CD8-positive, alpha-beta memory T cell (primary cell): Measurements from ENCODE around the gene NGB. TPM values are rescaled to one million over a fixed set of nuclear protein-coding genes. Genes with fewer than 3 reads are reported as not detected.

Source experiments
- CTCF ChIA-PET: fragments of 350-600 bp; sonication (Branson Sonifier 250); formaldehyde crosslinking; loops from one replicate; lab custom pipeline; 2021; ENCODE audit warnings: antibody characterized with exemption; lab: Charles Lee
- POLR2A ChIA-PET: fragments of 350-600 bp; sonication (Branson Sonifier 250); formaldehyde crosslinking; loops from one replicate; lab custom pipeline; 2021; ENCODE audit warnings: antibody characterized with exemption; lab: Charles Lee
- DNase-seq, 5 donors: peaks; one replicate each; pipeline versions ENCODE4 v3.0.0 to v3.0.0-alpha.2; 2020 to 2022; ENCODE audit warnings: mixed read lengths in 1 of 5
- H3K27ac ChIP-seq: one replicate; pipeline ENCODE4 v1.7.0; 2013; ENCODE audit warnings: low read depth, mild to moderate bottlenecking, low read length, moderate library complexity
- H3K27me3 ChIP-seq: 2 replicates; pipeline ENCODE4 v1.7.0; 2013; ENCODE audit warnings: low read length, mild to moderate bottlenecking; ENCODE audit not compliant: insufficient read depth, poor library complexity, severe bottlenecking
- H3K36me3 ChIP-seq: 2 replicates; pipeline ENCODE4 v1.7.0; 2013; ENCODE audit warnings: mild to moderate bottlenecking, low read length, moderate library complexity; ENCODE audit not compliant: insufficient read depth
- H3K4me1 ChIP-seq: 2 replicates; pipeline ENCODE4 v1.7.0; 2013; ENCODE audit warnings: mild to moderate bottlenecking, low read length, moderate library complexity; ENCODE audit not compliant: insufficient read depth
- H3K4me3 ChIP-seq: 2 replicates; pipeline ENCODE4 v1.7.0; 2013; ENCODE audit warnings: mild to moderate bottlenecking, low read length
- H3K9me3 ChIP-seq: 2 replicates; pipeline ENCODE4 v1.7.0; 2013; ENCODE audit warnings: mild to moderate bottlenecking, low read length
- H3K27ac Mint-ChIP-seq, 8 donors: one replicate each; pipeline ENCODE4 v1.8.0; 2020 to 2021; ENCODE audit warnings: mixed read lengths in 8 of 8, mild to moderate bottlenecking in 6 of 8, inconsistent platforms in 3 of 8, moderate library complexity in 3 of 8
- H3K27me3 Mint-ChIP-seq, 2 donors: one replicate each; pipeline ENCODE4 v1.8.0; 2020 to 2021; ENCODE audit warnings: mixed read lengths in 2 of 2, mild to moderate bottlenecking in 1 of 2, moderate library complexity in 1 of 2
- H3K36me3 Mint-ChIP-seq, 3 donors: one replicate each; pipeline ENCODE4 v1.8.0; 2020 to 2021; ENCODE audit warnings: mixed read lengths in 3 of 3, inconsistent platforms in 1 of 3, mild to moderate bottlenecking in 1 of 3
- H3K4me1 Mint-ChIP-seq, 3 donors: one replicate each; pipeline ENCODE4 v1.8.0; 2020 to 2021; ENCODE audit warnings: mixed read lengths in 3 of 3, inconsistent platforms in 1 of 3, mild to moderate bottlenecking in 1 of 3
- H3K4me3 Mint-ChIP-seq, 7 donors: one replicate each; pipeline ENCODE4 v1.8.0; 2020 to 2021; ENCODE audit warnings: mixed read lengths in 7 of 7, mild to moderate bottlenecking in 6 of 7, moderate library complexity in 4 of 7, inconsistent platforms in 2 of 7
- H3K9me3 Mint-ChIP-seq, 5 donors: one replicate each; pipeline ENCODE4 v1.8.0; 2020 to 2022; ENCODE audit warnings: mixed read lengths in 5 of 5, mild to moderate bottlenecking in 3 of 5, moderate library complexity in 2 of 5, inconsistent platforms in 1 of 5
- polyA plus RNA-seq: library from polyadenylated mRNA; unstranded; fragments of 300-500 nt; fragmentation: Illumina TruSeq; gene quantifications from one replicate; pipeline ENCODE4 v1.2.3, GENCODE V29; 2021
- total RNA-seq, 2 experiments: library from RNA; stranded (reverse); gene quantifications; one replicate each; pipeline ENCODE4 v1.2.3, GENCODE V29; 2021

Gene NGB
- total and polyA plus RNA-seq, 3 experiments from 2014 or later: not detected

- DNase-seq: no peak
- Histone ChIP-seq H3K36me3 (no peaks in the 10 kb centered on the region), H3K4me1 (no peaks in the 10 kb centered on the region), H3K27ac (no peak overlapping the region), H3K4me3 (no peak overlapping the region), H3K9me3 (no peaks in the 10 kb centered on the region), H3K27me3 (peaks cover 4% of the 10 kb centered on the region)
- ChIA-PET CTCF (interaction anchor here (0.9 kb wide), 1 partner anchor 39 kb away, joined by 3 read pairs; no protein-coding TSS in a partner anchor), POLR2A (no interaction called here)
- Mint-ChIP-seq H3K4me3 (no peak overlapping the region), H3K36me3 (peaks cover 0 to 12% (median 3%) of the 10 kb centered on the region in 3 donors), H3K4me1 (no peaks in the 10 kb centered on the region), H3K27ac (no peak overlapping the region), H3K27me3 (peaks cover 9 to 11% of the 10 kb centered on the region in 2 donors), H3K9me3 (no peaks in the 10 kb centered on the region)
These were observed 6.0 kb upstream of the NGB start for GRCh38 chr14:77276959-77277358.

DNA sequence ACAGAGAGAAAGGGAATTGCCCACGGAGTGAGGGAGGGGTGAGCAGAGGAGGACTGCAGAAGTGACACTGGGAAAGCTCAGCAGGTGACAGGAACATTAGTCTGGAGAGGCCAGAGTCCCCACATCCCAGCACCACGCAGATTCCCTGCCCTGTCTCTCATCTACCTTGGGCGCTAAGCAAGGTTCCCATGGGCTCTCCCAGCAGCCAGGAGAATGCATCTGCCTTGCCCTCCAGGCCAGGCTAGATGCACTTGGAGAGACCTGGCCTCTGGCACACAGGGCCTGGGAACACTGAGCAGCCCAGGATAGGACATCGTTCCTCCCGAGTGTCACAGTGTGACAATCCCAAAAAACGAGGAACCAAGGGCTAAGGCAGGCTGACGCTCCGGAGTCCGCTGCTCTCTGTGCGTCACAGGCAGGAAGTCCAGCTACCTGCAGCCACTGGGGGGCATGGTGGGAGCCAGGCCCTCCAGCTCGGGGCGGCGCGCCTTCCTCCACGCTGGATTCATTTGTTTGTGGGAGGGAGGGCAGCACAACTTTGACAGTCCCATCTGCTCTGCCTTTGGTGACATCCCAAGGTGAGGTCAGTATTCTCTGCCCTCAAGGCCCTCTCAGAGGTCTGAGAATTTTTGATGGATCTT, 5.4 kb upstream of the NGB start:
- no peak overlapping the region for H3K27ac ChIP-seq
- H3K9me3 ChIP-seq: no peaks in the 10 kb centered on the region
- H3K27ac Mint-ChIP-seq: peak overlapping the region in 1 of 8 donors; percentile 54
- ChIA-PET CTCF (interaction anchor here (0.9 kb wide), 1 partner anchor 40 kb away, joined by 3 read pairs; no protein-coding TSS in a partner anchor), POLR2A (no interaction called here)
- H3K4me1 Mint-ChIP-seq: peaks cover 0 to under 1% (median 0%) of the 10 kb centered on the region in 3 donors
- H3K4me3 ChIP-seq: no peak overlapping the region
- DNase-seq: no peak
- no peaks in the 10 kb centered on the region for H3K4me1 ChIP-seq
- no peaks in the 10 kb centered on the region for H3K36me3 ChIP-seq
- H3K36me3 Mint-ChIP-seq: peaks cover 0 to 12% (median 3%) of the 10 kb centered on the region in 3 donors
- no peaks in the 10 kb centered on the region for H3K9me3 Mint-ChIP-seq
- peaks cover 13 to 17% of the 10 kb centered on the region in 2 donors for H3K27me3 Mint-ChIP-seq
- H3K4me3 Mint-ChIP-seq: no peak overlapping the region
- peaks cover 4% of the 10 kb centered on the region for H3K27me3 ChIP-seq

DNA sequence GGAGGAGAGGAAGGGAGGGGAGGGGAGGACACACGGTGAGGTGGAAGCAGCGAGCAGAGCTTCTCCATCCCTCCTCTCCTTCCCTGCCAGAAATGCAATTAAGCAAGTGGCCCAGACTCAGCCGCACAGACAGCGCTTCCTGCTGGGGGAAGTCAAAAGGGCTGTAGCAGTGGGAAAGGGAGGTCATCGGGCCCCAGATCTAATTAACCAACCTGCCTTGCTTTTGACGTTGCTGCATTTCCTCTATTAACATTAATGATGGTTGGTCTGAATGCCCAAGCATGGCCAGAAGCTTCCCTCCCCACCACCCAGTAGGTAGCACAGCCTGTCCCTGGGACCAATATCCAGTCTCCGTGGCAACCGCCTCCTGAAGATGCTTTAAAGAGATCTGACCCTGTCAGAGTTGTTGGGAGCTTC, 4.6 kb upstream of the NGB start:
- POLR2A ChIA-PET: no interaction called here
- Mint-ChIP-seq H3K27ac (no peak overlapping the region), H3K27me3 (peaks cover 13 to 20% of the 10 kb centered on the region in 2 donors), H3K4me3 (no peak overlapping the region), H3K36me3 (peaks cover 0 to 12% (median 2%) of the 10 kb centered on the region in 3 donors), H3K4me1 (peaks cover 0 to 4% (median 0%) of the 10 kb centered on the region in 3 donors), H3K9me3 (no peaks in the 10 kb centered on the region)
- Histone ChIP-seq H3K36me3 (no peaks in the 10 kb centered on the region), H3K4me1 (no peaks in the 10 kb centered on the region), H3K4me3 (no peak overlapping the region), H3K27ac (no peak overlapping the region), H3K9me3 (no peaks in the 10 kb centered on the region), H3K27me3 (peaks cover 4% of the 10 kb centered on the region)
- CTCF ChIA-PET: no interaction called here
- no peak for DNase-seq

DNA sequence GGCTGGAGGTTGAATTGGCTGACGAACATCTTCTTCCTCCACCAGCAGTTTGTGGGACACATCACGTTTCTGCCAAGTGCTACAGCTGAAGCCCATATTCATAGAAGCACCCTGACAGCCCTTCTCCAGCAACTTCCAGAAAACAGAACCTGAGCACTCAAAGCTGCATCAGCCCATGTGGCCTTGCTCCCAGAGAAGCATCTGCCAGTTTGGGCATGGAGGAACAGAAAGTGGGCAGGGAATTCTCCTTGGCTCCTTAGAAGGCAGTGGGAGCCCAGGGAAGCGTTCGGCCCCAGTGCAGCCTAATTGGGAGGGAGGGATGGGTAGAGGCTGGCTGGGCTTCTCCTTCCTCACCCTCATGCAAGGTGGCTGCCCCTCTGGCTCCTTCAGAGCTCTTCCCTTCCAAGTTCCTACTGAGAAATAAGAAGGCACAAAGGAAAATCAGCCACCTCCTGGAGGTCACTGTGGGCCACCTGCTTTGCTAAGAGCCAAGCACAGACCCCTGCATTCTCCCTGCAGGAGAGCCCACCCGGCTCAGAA, 4.1 kb upstream of the NGB start:
- CTCF ChIA-PET: no interaction called here
- POLR2A ChIA-PET: no interaction called here

DNA sequence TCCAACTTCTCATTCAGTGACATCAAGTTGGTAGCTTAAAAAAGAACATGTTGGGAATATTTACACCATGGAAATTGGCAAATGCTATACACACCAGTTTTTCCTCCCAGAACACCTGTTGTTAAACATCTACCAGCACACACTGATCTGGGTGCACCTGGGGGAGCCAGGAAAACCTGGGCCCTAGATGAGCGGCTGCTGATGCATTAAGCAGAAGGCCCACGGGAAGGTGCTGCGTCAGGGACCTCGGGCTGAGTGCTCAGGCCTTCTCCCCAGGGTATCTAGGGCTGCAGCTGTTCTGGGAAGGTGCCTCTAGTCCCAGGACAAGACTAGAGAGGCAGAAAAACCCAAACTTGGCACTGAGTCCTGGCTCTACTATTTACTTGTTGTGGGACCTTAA, 2.8 kb upstream of the NGB start:
- ChIA-PET CTCF (no interaction called here), POLR2A (no interaction called here)
- Mint-ChIP-seq H3K27me3 (peaks cover 21 to 30% of the 10 kb centered on the region in 2 donors), H3K9me3 (no peaks in the 10 kb centered on the region), H3K4me3 (no peak overlapping the region), H3K27ac (no peak overlapping the region), H3K4me1 (peaks cover 0 to 11% (median 0%) of the 10 kb centered on the region in 3 donors), H3K36me3 (peaks cover 0 to 2% (median 0%) of the 10 kb centered on the region in 3 donors)
- H3K27ac ChIP-seq: no peak overlapping the region
- no peaks in the 10 kb centered on the region for H3K9me3 ChIP-seq
- H3K36me3 ChIP-seq: no peaks in the 10 kb centered on the region
- DNase-seq: no peak
- H3K27me3 ChIP-seq: peaks cover 4% of the 10 kb centered on the region
- no peak overlapping the region for H3K4me3 ChIP-seq
- no peaks in the 10 kb centered on the region for H3K4me1 ChIP-seq

More for the DNA sequence above, 4.1 kb upstream of the NGB start:
- peaks cover 0 to 10% (median 2%) of the 10 kb centered on the region in 3 donors for H3K36me3 Mint-ChIP-seq
- H3K9me3 Mint-ChIP-seq: no peaks in the 10 kb centered on the region
- Histone ChIP-seq H3K4me1 (no peaks in the 10 kb centered on the region), H3K36me3 (no peaks in the 10 kb centered on the region), H3K27me3 (peaks cover 4% of the 10 kb centered on the region), H3K9me3 (no peaks in the 10 kb centered on the region), H3K27ac (no peak overlapping the region), H3K4me3 (no peak overlapping the region)
- H3K4me3 Mint-ChIP-seq: no peak overlapping the region
- H3K27ac Mint-ChIP-seq: no peak overlapping the region
- H3K27me3 Mint-ChIP-seq: peaks cover 14 to 22% of the 10 kb centered on the region in 2 donors
- DNase-seq: no peak
- peaks cover 0 to 4% (median 0%) of the 10 kb centered on the region in 3 donors for H3K4me1 Mint-ChIP-seq

DNA sequence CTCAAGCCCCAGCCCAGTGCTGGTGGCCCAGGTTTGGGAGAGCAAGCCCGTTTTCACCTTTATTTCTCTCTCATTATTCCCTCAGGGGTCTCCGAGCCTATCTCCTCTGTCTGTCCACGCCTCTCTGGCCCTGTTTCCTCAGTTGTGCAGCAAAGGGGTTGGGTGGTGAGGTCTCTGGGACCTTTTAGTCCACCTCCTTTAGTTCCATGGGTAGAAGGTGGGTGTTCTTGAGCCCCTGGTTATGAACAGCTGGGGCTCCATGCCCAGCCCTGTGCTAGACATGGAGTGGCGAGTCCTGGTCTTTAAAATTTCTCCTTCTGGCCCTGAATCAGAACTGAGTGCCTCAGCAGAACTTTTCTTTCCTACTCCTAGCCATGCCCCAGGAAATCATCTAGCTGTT, 1.3 kb upstream of the NGB start:
- H3K4me1 Mint-ChIP-seq: peaks cover 0 to 12% (median 0%) of the 10 kb centered on the region in 3 donors
- H3K27me3 ChIP-seq: peaks cover 4% of the 10 kb centered on the region
- no peak overlapping the region for H3K27ac ChIP-seq
- H3K27me3 Mint-ChIP-seq: peaks cover 28 to 41% of the 10 kb centered on the region in 2 donors
- H3K9me3 ChIP-seq: no peaks in the 10 kb centered on the region
- no peak overlapping the region for H3K4me3 ChIP-seq
- H3K36me3 ChIP-seq: no peaks in the 10 kb centered on the region
- no peaks in the 10 kb centered on the region for H3K4me1 ChIP-seq
- ChIA-PET POLR2A (no interaction called here), CTCF (no interaction called here)
- no peak for DNase-seq
- no peak overlapping the region for H3K4me3 Mint-ChIP-seq
- peak overlapping the region in 1 of 8 donors; percentile 34 for H3K27ac Mint-ChIP-seq
- H3K9me3 Mint-ChIP-seq: peaks cover 0 to 2% (median 0%) of the 10 kb centered on the region in 5 donors
- H3K36me3 Mint-ChIP-seq: peaks cover 0 to 4% (median 2%) of the 10 kb centered on the region in 3 donors

- Histone ChIP-seq H3K9me3 (no peaks in the 10 kb centered on the region), H3K36me3 (no peaks in the 10 kb centered on the region), H3K4me3 (no peak overlapping the region), H3K27ac (no peak overlapping the region), H3K27me3 (peaks cover 4% of the 10 kb centered on the region), H3K4me1 (no peaks in the 10 kb centered on the region)
- H3K4me1 Mint-ChIP-seq: peaks cover 0 to 12% (median 0%) of the 10 kb centered on the region in 3 donors
- peaks cover 28 to 41% of the 10 kb centered on the region in 2 donors for H3K27me3 Mint-ChIP-seq
- peaks cover 0 to 2% (median 0%) of the 10 kb centered on the region in 5 donors for H3K9me3 Mint-ChIP-seq
- POLR2A ChIA-PET: no interaction called here
- no peak overlapping the region for H3K27ac Mint-ChIP-seq
- CTCF ChIA-PET: no interaction called here
- H3K36me3 Mint-ChIP-seq: peaks cover 0 to 4% (median 0%) of the 10 kb centered on the region in 3 donors
- H3K4me3 Mint-ChIP-seq: peak overlapping the region in 1 of 7 donors; percentile 32
- DNase-seq: no peak
These were observed 469 bp downstream of the NGB start for GRCh38 chr14:77270361-77271112.
